NCI-H748 (cell line): ENCODE results near the gene FUT9.
A peak's percentile ranks its signal among the peaks of the same experiment; 100 is the strongest.
"Not testable (repeated sequence)": the region's sequence is repeated elsewhere in the genome, so short reads cannot be mapped to it uniquely, and the experiment has no call there.

Experiments
- DNase-seq: peaks from one replicate; lab custom pipeline; 2025; ENCODE audit not compliant: unreplicated experiment; lab: John Stamatoyannopoulos, UW

The FUT9 gene

GRCh38 chr6:96171112-96171511 lies 155.3 kb downstream of the FUT9 start:
- DNase-seq, result no peak

GRCh38 chr6:96184798-96185197 lies 169.0 kb downstream of the FUT9 start:
- DNase-seq, result no peak

- no peak for DNase-seq
These were observed 170.3 kb downstream of the FUT9 start for GRCh38 chr6:96186094-96186493.

- peak; percentile 44 for DNase-seq
These were observed 170.9 kb downstream of the FUT9 start for GRCh38 chr6:96186516-96187195.

- no peak for DNase-seq
These were observed 178.9 kb downstream of the FUT9 start for GRCh38 chr6:96194675-96195074.

- DNase-seq, result no peak
These were observed 179.5 kb downstream of the FUT9 start for GRCh38 chr6:96195272-96195671.

GRCh38 chr6:96196633-96197032 lies 180.9 kb downstream of the FUT9 start:
- DNase-seq, result no peak

GRCh38 chr6:96197241-96197640 lies 181.5 kb downstream of the FUT9 start:
- DNase-seq, result no peak

GRCh38 chr6:96202571-96202970 lies 186.8 kb downstream of the FUT9 start:
- DNase-seq, result no peak

- DNase-seq, result no peak
These were observed 195.6 kb downstream of the FUT9 start for GRCh38 chr6:96211341-96211740.

GRCh38 chr6:96212066-96212465 lies 196.3 kb downstream of the FUT9 start:
- no peak for DNase-seq

- no peak for DNase-seq
These were observed 198.0 kb downstream of the FUT9 start for GRCh38 chr6:96213784-96214183.

GRCh38 chr6:96223695-96224094 lies 207.9 kb downstream of the FUT9 start:
- DNase-seq, result no peak

GRCh38 chr6:96227135-96227534 lies 211.4 kb downstream of the FUT9 start:
- no peak for DNase-seq

- DNase-seq, result no peak
These were observed 218.7 kb downstream of the FUT9 start for GRCh38 chr6:96234444-96234843.

- DNase-seq, result no peak
These were observed 220.2 kb downstream of the FUT9 start for GRCh38 chr6:96235927-96236326.

- DNase-seq, result no peak
These were observed 220.7 kb downstream of the FUT9 start for GRCh38 chr6:96236471-96236870.

GRCh38 chr6:96237638-96238347 lies 222.0 kb downstream of the FUT9 start:
- DNase-seq, result no peak

GRCh38 chr6:96246563-96246962 lies 230.8 kb downstream of the FUT9 start:
- DNase-seq, result no peak

GRCh38 chr6:96249755-96250154 lies 234.0 kb downstream of the FUT9 start:
- DNase-seq, result no peak

- no peak for DNase-seq
These were observed 242.0 kb downstream of the FUT9 start for GRCh38 chr6:96257751-96258150.

GRCh38 chr6:96260787-96261430 lies 245.1 kb downstream of the FUT9 start:
- DNase-seq, result not testable (repeated sequence)
